Urinary bladder (tissue), 4 donors: Measurements from ENCODE around the gene NT5DC1. TPM values are rescaled to one million over a fixed set of nuclear protein-coding genes. Genes with fewer than 3 reads are reported as not detected.

ENCODE experiments used
- DNase-seq: peaks from one replicate; pipeline ENCODE4 v3.0.0-alpha.2; 2015; ENCODE audit errors: extremely low spot score
- H3K27ac ChIP-seq: one replicate; pipeline ENCODE4 v1.5.1; 2013; ENCODE audit warnings: low read depth, mild to moderate bottlenecking, moderate library complexity
- H3K36me3 ChIP-seq: one replicate; pipeline ENCODE4 v1.6.1; 2013; ENCODE audit warnings: mild to moderate bottlenecking, moderate library complexity; ENCODE audit not compliant: insufficient read depth
- H3K4me1 ChIP-seq: one replicate; pipeline ENCODE4 v1.6.1; 2013; ENCODE audit warnings: mild to moderate bottlenecking, moderate library complexity; ENCODE audit not compliant: insufficient read depth
- H3K4me3 ChIP-seq: one replicate; pipeline ENCODE4 v1.5.1; 2013; ENCODE audit warnings: low read depth, low read length
- WGBS: extraction: QIAGEN DNeasy Blood & Tissue Kit; methylation state at CpG from one replicate; pipeline ENCODE4 v1.1.7; 2013; 5-methylcytosine and 5-hydroxymethylcytosine counted together
- polyA plus RNA-seq: library from polyadenylated mRNA; stranded (reverse); fragments of 200-250 nt; gene quantifications from one replicate; pipeline ENCODE4 v1.2.3, GENCODE V29; 2013
- total RNA-seq: library from RNA; depleted of rRNA; stranded (reverse); fragments of >200 nt; gene quantifications from one replicate; pipeline ENCODE4 v1.2.3, GENCODE V29; 2014
- donor health status: healthy with polysubstance abuse.
- donor health status: healthy.

The NT5DC1 gene
- total and polyA plus RNA-seq, 2 donors, result 14.3 to 22.5 TPM

DNA sequence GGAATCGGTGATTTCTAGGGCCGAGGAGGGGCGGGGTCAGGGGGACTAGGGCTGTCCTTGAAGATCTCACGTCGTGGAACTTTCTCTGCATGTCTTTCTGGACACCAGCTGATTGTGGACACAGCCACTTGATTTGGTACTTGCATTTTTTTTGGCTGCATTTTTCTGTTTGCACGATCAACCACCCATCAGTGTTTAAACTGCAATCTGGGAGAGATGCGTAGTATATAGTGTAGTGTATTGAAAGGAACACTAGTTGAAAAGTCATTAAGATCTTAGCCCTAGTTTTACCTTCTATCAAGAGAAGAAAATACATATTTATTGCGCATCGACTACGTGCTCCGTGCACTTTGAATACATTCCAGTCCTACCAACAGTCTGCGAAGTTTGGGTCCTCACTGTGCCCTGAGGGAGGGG, 657 bp downstream of the NT5DC1 start:
- Histone ChIP-seq H3K4me1 (peaks cover 2% of the 10 kb centered on the region), H3K4me3 (peak overlapping the region; percentile 56), H3K36me3 (no peaks in the 10 kb centered on the region), H3K27ac (no peak overlapping the region)
- 1% methylated on average over 12 of the region's 12 CpGs for WGBS
- peak; percentile 64 for DNase-seq

- H3K4me3 ChIP-seq, result peak overlapping the region; percentile 56
- WGBS, result 48% methylated on average over 2 of the region's 2 CpGs
- DNase-seq, result no peak
- peaks cover 2% of the 10 kb centered on the region for H3K4me1 ChIP-seq
- no peak overlapping the region for H3K27ac ChIP-seq
- H3K36me3 ChIP-seq, result peaks cover 1% of the 10 kb centered on the region
Measured at GRCh38 chr6:116101790-116102189, 1.1 kb downstream of the NT5DC1 start.

- no peak for DNase-seq
- Histone ChIP-seq H3K36me3 (peaks cover 1% of the 10 kb centered on the region), H3K4me3 (no peak overlapping the region), H3K4me1 (peaks cover 2% of the 10 kb centered on the region), H3K27ac (no peak overlapping the region)
- WGBS, result 84% methylated on average over 4 of the region's 4 CpGs
Measured at GRCh38 chr6:116102873-116103272, 2.2 kb downstream of the NT5DC1 start.

- 94% methylated on average over 1 of the region's 1 CpG for WGBS
- H3K4me1 ChIP-seq, result peaks cover 2% of the 10 kb centered on the region
- no peak overlapping the region for H3K4me3 ChIP-seq
- DNase-seq, result no peak
- peaks cover 1% of the 10 kb centered on the region for H3K36me3 ChIP-seq
- no peak overlapping the region for H3K27ac ChIP-seq
Measured at GRCh38 chr6:116104636-116105035, 4.0 kb downstream of the NT5DC1 start.

GRCh38 chr6:116105247-116105646, 4.6 kb downstream of the NT5DC1 start:
- DNase-seq, result no peak
- no peak overlapping the region for H3K4me3 ChIP-seq
- no peak overlapping the region for H3K27ac ChIP-seq
- peaks cover 2% of the 10 kb centered on the region for H3K4me1 ChIP-seq
- H3K36me3 ChIP-seq, result peaks cover 1% of the 10 kb centered on the region
- WGBS, result 95% methylated on average over 3 of the region's 3 CpGs

DNA sequence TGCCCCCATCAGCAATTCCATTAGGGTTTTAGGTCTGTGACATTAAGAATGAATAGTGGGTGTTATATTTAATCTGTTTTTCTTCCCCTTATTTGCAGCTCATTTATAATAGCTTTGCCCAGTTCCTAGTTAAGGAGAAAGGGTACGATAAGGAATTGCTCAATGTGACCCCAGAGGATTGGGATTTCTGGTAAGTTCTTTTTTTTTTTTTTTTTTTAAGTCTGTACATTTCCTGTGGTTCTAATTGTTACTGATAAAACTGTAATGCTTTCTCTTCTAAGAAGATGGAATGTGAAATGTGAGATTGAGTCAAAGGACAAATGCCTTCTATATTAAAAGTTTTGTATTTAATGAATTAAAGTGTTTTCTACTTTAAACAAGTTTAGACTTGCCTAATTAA, 5.5 kb downstream of the NT5DC1 start:
- DNase-seq, result no peak
- H3K4me1 ChIP-seq, result peaks cover 2% of the 10 kb centered on the region
- H3K36me3 ChIP-seq, result peaks cover 4% of the 10 kb centered on the region
- no peak overlapping the region for H3K4me3 ChIP-seq
- H3K27ac ChIP-seq, result no peak overlapping the region
- 59% methylated on average over 1 of the region's 1 CpG for WGBS

DNA sequence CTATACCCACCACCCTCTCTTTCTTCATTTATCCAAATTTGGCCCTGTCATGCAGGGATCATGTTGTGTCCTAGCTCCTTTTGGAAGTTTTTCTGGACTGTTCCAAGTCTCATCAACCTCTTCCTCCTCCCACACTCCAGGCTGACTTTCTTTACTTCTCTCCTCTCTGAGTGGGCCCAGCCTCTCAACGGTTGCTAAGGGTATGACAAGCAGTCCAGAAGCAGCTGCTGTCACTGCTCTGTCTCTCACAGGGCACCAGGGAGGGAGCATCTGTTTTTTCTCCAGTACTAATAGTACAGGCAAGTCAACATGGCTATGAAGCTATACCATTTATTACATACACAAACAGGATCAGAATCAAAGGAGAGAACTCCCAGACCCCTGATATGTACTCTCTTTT, 8.2 kb downstream of the NT5DC1 start:
- WGBS, result 45% methylated on average over 1 of the region's 1 CpG
- H3K4me1 ChIP-seq, result no peaks in the 10 kb centered on the region
- peaks cover 4% of the 10 kb centered on the region for H3K36me3 ChIP-seq
- no peak overlapping the region for H3K4me3 ChIP-seq
- H3K27ac ChIP-seq, result no peak overlapping the region
- DNase-seq, result no peak

- 85% methylated on average over 5 of the region's 5 CpGs for WGBS
Measured at GRCh38 chr6:116111552-116112528, 11.2 kb downstream of the NT5DC1 start.

GRCh38 chr6:116113386-116113785, 12.7 kb downstream of the NT5DC1 start:
- Histone ChIP-seq H3K27ac (no peak overlapping the region), H3K4me3 (no peak overlapping the region), H3K4me1 (no peaks in the 10 kb centered on the region), H3K36me3 (peaks cover 3% of the 10 kb centered on the region)
- DNase-seq, result no peak
- 93% methylated on average over 2 of the region's 2 CpGs for WGBS

More at GRCh38 chr6:116111552-116112528, 11.2 kb downstream of the NT5DC1 start:
- Histone ChIP-seq H3K4me3 (no peak overlapping the region), H3K27ac (no peak overlapping the region), H3K36me3 (peaks cover 3% of the 10 kb centered on the region), H3K4me1 (no peaks in the 10 kb centered on the region)
- no peak for DNase-seq

GRCh38 chr6:116115781-116116180, 15.1 kb downstream of the NT5DC1 start:
- Histone ChIP-seq H3K27ac (no peak overlapping the region), H3K4me3 (no peak overlapping the region), H3K36me3 (peaks cover under 1% of the 10 kb centered on the region), H3K4me1 (no peaks in the 10 kb centered on the region)
- no peak for DNase-seq
- WGBS, result 90% methylated on average over 2 of the region's 2 CpGs

DNA sequence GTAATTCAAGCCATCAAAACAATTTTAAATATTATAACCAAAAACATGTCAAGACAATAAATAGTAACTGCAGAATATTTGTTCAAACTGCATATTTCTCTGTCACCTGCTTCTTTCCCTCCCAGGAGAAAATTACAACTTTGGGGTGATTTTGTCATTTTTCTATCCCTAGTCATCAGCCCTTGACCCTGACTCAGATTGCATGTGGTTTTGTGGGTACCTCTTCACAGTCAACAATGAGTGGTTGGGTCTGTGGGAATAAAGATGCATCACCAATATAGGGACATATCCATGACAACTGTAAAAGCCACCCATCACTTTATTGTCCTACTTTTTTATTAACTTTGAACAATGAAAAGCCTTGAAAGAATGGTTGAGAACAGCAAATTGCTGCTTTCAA, 18.0 kb downstream of the NT5DC1 start:
- H3K27ac ChIP-seq, result no peak overlapping the region
- no peaks in the 10 kb centered on the region for H3K36me3 ChIP-seq
- no peak for DNase-seq
- no peaks in the 10 kb centered on the region for H3K4me1 ChIP-seq
- no peak overlapping the region for H3K4me3 ChIP-seq

- H3K36me3 ChIP-seq, result no peaks in the 10 kb centered on the region
- no peak overlapping the region for H3K27ac ChIP-seq
- H3K4me1 ChIP-seq, result no peaks in the 10 kb centered on the region
- no peak for DNase-seq
- H3K4me3 ChIP-seq, result no peak overlapping the region
- 97% methylated on average over 3 of the region's 3 CpGs for WGBS
Measured at GRCh38 chr6:116120430-116120829, 19.8 kb downstream of the NT5DC1 start.

GRCh38 chr6:116126032-116126431, 25.4 kb downstream of the NT5DC1 start, which contains the start of gene COL10A1:
Gene COL10A1 (minus strand): TSS chr6:116126132. CDS start chr6:116125492, 640 bp downstream.
- Histone ChIP-seq H3K4me1 (no peaks in the 10 kb centered on the region), H3K27ac (no peak within 1 kb of the TSS), H3K4me3 (no peak within 1 kb of the TSS), H3K36me3 (no peaks in the 10 kb centered on the region)
- no peak for DNase-seq
- WGBS, result 97% methylated on average over 6 of the region's 6 CpGs

DNA sequence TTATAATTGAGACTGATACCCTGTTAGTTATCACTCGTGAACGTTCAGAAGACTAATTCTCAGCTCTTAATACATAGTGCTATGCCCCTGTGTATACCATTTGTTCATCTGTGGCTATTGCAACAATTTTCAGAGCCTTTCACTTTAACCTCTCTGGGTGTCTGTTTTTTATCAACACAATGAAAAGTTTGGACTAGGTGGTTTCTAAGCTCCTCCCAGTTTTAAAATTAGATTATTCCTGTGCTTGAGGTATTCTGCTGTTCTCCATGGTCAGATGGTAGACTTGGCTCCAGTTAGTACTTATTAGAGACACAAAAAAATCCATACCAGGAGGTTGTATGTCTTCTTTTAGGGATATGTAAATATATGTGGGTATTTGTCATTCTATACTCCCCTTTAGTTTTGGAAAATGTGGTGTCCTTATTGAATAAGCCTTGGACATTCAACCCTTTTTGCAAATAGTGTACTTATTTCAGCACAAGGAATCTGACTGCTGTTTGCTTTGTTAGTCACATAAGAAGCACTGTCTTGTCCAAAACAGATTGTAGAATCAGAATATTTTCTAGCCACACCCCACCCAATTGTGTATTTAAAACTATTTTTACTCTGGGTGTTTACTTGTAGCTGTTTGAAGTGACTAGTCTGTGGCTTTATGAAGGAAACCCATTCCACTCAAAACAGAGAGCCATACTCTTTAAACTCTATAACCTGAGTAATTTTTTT, 27.3 kb downstream of the NT5DC1 start:
- WGBS, result 52% methylated on average over 2 of the region's 2 CpGs
- no peaks in the 10 kb centered on the region for H3K4me1 ChIP-seq

More for the DNA sequence above, 27.3 kb downstream of the NT5DC1 start:
- H3K4me3 ChIP-seq, result no peak overlapping the region
- no peak for DNase-seq
- no peak overlapping the region for H3K27ac ChIP-seq
- peaks cover 2% of the 10 kb centered on the region for H3K36me3 ChIP-seq
